ENCODE measurements around the gene CCL14.
"Not testable (repeated sequence)": the region's sequence is repeated elsewhere in the genome, so short reads cannot be mapped to it uniquely, and the experiment has no call there.

CCL14 gene

DNA sequence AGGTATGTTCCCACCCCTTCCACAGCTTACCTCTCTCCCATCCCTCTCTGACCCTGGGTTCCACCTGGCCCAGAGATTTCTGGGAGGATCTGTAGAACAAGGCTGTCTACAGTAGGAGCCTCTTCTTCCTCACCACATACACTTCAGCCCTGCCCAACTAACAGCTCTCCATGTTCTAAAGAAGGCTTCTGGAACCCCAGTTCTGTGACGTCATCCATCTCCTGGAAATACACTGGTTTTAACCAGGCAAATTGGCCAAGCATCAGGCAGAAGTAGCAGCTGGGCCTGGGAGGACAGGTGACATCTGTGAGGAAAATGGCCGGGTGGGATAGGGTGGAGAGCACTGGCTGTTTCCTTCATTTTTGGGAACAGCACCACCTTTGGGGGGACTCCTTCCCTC is 43.0 kb downstream of the CCL14 start, which contains the start of gene LYZL6:
TSS of gene LYZL6 (minus strand) at position 177 of the 400 bp plus-strand sequence. CDS start 4,357 bp downstream, outside the sequence.
- TF ChIP-seq, protein P1, sequence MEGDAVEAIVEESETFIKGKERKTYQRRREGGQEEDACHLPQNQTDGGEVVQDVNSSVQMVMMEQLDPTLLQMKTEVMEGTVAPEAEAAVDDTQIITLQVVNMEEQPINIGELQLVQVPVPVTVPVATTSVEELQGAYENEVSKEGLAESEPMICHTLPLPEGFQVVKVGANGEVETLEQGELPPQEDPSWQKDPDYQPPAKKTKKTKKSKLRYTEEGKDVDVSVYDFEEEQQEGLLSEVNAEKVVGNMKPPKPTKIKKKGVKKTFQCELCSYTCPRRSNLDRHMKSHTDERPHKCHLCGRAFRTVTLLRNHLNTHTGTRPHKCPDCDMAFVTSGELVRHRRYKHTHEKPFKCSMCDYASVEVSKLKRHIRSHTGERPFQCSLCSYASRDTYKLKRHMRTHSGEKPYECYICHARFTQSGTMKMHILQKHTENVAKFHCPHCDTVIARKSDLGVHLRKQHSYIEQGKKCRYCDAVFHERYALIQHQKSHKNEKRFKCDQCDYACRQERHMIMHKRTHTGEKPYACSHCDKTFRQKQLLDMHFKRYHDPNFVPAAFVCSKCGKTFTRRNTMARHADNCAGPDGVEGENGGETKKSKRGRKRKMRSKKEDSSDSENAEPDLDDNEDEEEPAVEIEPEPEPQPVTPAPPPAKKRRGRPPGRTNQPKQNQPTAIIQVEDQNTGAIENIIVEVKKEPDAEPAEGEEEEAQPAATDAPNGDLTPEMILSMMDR (IDR thresholded peaks at IDR 0.05; ENCODE audit: low read depth, low read length), result no peak
- no peak within 1 kb of the TSS for H3K4me3 ChIP-seq (ENCODE audit: low read depth, low read length)

DNA sequence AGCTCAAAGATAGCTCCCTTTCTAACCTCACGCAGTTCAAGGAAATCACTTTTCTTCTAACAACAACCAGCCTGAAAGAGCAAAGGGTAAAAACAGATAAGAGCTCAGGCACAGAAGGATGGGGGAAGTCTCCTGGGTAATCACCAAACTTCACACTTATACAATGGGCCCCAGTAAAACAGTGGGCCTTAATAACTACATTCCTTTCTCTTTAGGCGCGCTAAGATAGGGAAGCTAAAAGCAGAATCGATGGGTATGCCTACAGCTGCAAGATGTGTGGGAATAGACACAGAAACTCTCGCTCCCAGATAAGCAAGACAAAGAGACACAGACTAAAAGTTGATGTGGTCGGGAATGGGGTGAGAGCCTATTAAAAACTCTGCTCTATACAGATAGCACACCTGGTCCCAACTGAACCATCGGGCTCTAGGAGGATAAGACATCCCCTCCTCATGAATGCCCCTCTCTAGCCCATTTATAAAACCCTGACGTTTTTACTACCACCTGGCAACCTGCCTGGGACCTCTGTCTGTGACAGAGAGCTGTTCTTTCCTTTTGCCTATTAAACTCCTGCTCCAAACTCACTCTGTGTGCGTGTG is 43.8 kb downstream of the CCL14 start:
- H3K4me3 ChIP-seq (ENCODE audit: low read depth, low read length), result no peak overlapping the region
- TF ChIP-seq, protein P1 (IDR thresholded peaks at IDR 0.05; ENCODE audit: low read depth, low read length), result no peak

DNA sequence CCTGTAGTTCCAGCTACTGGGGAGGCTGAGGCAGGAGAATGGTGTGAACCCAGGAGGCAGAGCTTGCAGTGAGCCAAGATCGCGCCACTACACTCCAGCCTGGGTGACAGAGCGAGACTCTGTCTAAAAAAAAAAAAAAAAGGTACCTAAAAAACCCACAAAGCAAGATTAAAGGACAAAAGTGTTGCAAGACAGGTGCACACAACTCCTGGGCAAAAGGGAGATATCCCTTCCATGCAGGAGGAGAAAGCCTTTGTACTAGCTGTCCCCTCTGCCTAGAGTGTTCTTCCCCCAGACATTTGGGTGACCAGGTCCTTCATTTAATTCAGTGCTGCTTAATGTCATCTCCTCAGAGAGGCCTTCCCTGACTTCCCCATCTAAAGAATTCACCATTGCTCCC is 48.0 kb downstream of the CCL14 start:
- H3K4me3 ChIP-seq (ENCODE audit: low read depth, low read length), result not testable (repeated sequence)

DNA sequence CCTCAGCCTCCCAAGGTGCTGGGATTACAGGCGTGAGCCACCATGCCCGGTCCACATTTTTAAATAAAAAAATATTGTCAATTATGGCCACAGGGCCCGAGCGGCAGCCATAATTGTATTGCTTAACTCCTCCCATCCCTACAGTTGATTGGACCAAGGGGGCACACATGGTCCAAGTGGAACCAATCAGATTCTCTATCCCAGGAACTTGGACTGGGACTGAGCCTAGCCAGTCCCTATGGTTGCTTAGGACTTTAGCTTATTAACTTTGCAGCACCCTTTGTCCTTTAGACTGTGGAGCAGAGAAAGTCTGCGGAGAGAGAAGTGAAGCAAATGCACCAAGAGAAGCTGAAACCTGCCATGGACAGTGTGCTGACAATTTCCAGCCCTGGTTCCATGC is 50.5 kb downstream of the CCL14 start:
- TF ChIP-seq, protein P1 (IDR thresholded peaks at IDR 0.05; ENCODE audit: low read depth, low read length), result no peak

DNA sequence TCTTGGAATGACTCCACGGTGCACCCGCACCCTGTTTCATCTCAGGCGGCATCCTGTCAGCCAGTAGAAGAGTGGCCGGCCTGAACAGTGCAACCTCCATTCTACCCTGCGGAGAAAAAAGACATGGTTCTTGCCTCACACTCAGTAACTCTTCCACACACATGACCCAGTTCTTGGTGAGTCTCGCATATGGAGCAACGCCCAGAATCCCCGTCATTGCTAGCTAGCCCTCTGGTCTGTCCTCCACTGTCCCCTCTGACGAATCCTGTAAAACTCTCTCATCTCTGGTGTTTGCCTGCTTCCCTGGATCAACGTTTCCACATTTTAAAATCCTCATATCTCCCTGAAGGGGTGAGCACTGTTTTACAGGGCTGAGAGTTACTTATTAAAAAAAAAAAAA is 51.8 kb downstream of the CCL14 start:
- TF ChIP-seq, protein P1 (IDR thresholded peaks at IDR 0.05; ENCODE audit: low read depth, low read length), result no peak
- no peak overlapping the region for H3K4me3 ChIP-seq (ENCODE audit: low read depth, low read length)

More for the DNA sequence above, 50.5 kb downstream of the CCL14 start:
- no peak overlapping the region for H3K4me3 ChIP-seq (ENCODE audit: low read depth, low read length)

Data from WI38 (cell line).